Measurements from ENCODE around the gene ADGRE1. TPM values are rescaled to one million over a fixed set of nuclear protein-coding genes. Genes with fewer than 3 reads are reported as not detected.

Gene ADGRE1
- total and polyA plus RNA-seq, 3 experiments from 2014 or later: 0.36 to 0.59 (median 0.53) TPM

GRCh38 chr19:6935069-6935468 is 47.7 kb downstream of the ADGRE1 start:
- no peak overlapping the region for H3K4me3 ChIP-seq (ENCODE audit: low read length)
- peaks cover 4 to 12% (median 9%) of the 10 kb centered on the region in 5 donors for H3K9me3 Mint-ChIP-seq
- peaks cover 1% of the 10 kb centered on the region for H3K9me3 ChIP-seq (ENCODE audit: low read length)
- H3K27ac Mint-ChIP-seq: no peak overlapping the region
- POLR2A ChIA-PET: no interaction called here
- CTCF ChIA-PET: no interaction called here
- H3K36me3 Mint-ChIP-seq: peaks cover 0 to 15% (median 7%) of the 10 kb centered on the region in 3 donors
- H3K27ac ChIP-seq (ENCODE audit: low read depth, low read length): no peak overlapping the region
- no peak for DNase-seq
- H3K4me1 Mint-ChIP-seq: no peaks in the 10 kb centered on the region
- H3K4me1 ChIP-seq (ENCODE audit: insufficient read depth, low read length): no peaks in the 10 kb centered on the region
- H3K27me3 Mint-ChIP-seq: peaks cover 2 to 11% of the 10 kb centered on the region in 2 donors
- no peak overlapping the region for H3K4me3 Mint-ChIP-seq
- H3K27me3 ChIP-seq (ENCODE audit: insufficient read depth, low read length, poor library complexity, severe bottlenecking): no peaks in the 10 kb centered on the region
- no peaks in the 10 kb centered on the region for H3K36me3 ChIP-seq (ENCODE audit: insufficient read depth, low read length)

- peaks cover 4 to 9% (median 5%) of the 10 kb centered on the region in 5 donors for H3K9me3 Mint-ChIP-seq
- Histone ChIP-seq H3K36me3 (ENCODE audit: insufficient read depth, low read length) (no peaks in the 10 kb centered on the region), H3K4me1 (ENCODE audit: insufficient read depth, low read length) (no peaks in the 10 kb centered on the region), H3K27me3 (ENCODE audit: insufficient read depth, low read length, poor library complexity, severe bottlenecking) (no peaks in the 10 kb centered on the region), H3K4me3 (ENCODE audit: low read length) (no peak overlapping the region), H3K27ac (ENCODE audit: low read depth, low read length) (no peak overlapping the region), H3K9me3 (ENCODE audit: low read length) (no peaks in the 10 kb centered on the region)
- ChIA-PET POLR2A (no interaction called here), CTCF (no interaction called here)
- no peak for DNase-seq
- H3K4me1 Mint-ChIP-seq: no peaks in the 10 kb centered on the region
- H3K4me3 Mint-ChIP-seq: no peak overlapping the region
- H3K27me3 Mint-ChIP-seq: peaks cover 2 to 14% of the 10 kb centered on the region in 2 donors
- peaks cover 0 to 12% (median 9%) of the 10 kb centered on the region in 3 donors for H3K36me3 Mint-ChIP-seq
- no peak overlapping the region for H3K27ac Mint-ChIP-seq
Measured at GRCh38 chr19:6935618-6936017, 48.2 kb downstream of the ADGRE1 start.

GRCh38 chr19:6945733-6946132 is 58.4 kb downstream of the ADGRE1 start:
- H3K4me1 ChIP-seq (ENCODE audit: insufficient read depth, low read length): no peaks in the 10 kb centered on the region
- H3K4me3 ChIP-seq (ENCODE audit: low read length): no peak overlapping the region
- no peak overlapping the region for H3K27ac ChIP-seq (ENCODE audit: low read depth, low read length)
- Mint-ChIP-seq H3K9me3 (no peaks in the 10 kb centered on the region), H3K4me3 (peak overlapping the region in 1 of 7 donors; percentile 10), H3K27ac (no peak overlapping the region), H3K4me1 (peaks cover 4 to 12% (median 11%) of the 10 kb centered on the region in 3 donors), H3K36me3 (no peaks in the 10 kb centered on the region), H3K27me3 (peaks cover 10% of the 10 kb centered on the region in 2 donors)
- no peak for DNase-seq
- POLR2A ChIA-PET: no interaction called here
- CTCF ChIA-PET: no interaction called here
- H3K27me3 ChIP-seq (ENCODE audit: insufficient read depth, low read length, poor library complexity, severe bottlenecking): no peaks in the 10 kb centered on the region
- H3K9me3 ChIP-seq (ENCODE audit: low read length): no peaks in the 10 kb centered on the region
- H3K36me3 ChIP-seq (ENCODE audit: insufficient read depth, low read length): no peaks in the 10 kb centered on the region

GRCh38 chr19:6947745-6948144 is 60.4 kb downstream of the ADGRE1 start:
- Mint-ChIP-seq H3K4me1 (peaks cover 4 to 12% (median 11%) of the 10 kb centered on the region in 3 donors), H3K27me3 (peaks cover 12 to 16% of the 10 kb centered on the region in 2 donors), H3K27ac (peak overlapping the region in 1 of 8 donors; percentile 88), H3K9me3 (no peaks in the 10 kb centered on the region), H3K36me3 (no peaks in the 10 kb centered on the region), H3K4me3 (peak overlapping the region in 1 of 7 donors; percentile 32)
- Histone ChIP-seq H3K9me3 (ENCODE audit: low read length) (no peaks in the 10 kb centered on the region), H3K27ac (ENCODE audit: low read depth, low read length) (no peak overlapping the region), H3K36me3 (ENCODE audit: insufficient read depth, low read length) (no peaks in the 10 kb centered on the region), H3K4me1 (ENCODE audit: insufficient read depth, low read length) (no peaks in the 10 kb centered on the region), H3K27me3 (ENCODE audit: insufficient read depth, low read length, poor library complexity, severe bottlenecking) (no peaks in the 10 kb centered on the region), H3K4me3 (ENCODE audit: low read length) (no peak overlapping the region)
- ChIA-PET POLR2A (interaction anchor here (0.9 kb wide), 1 partner anchor 84 kb away, joined by 3 read pairs; no protein-coding TSS in a partner anchor), CTCF (interaction anchor here (1.3 kb wide), 1 partner anchor 16 kb away, joined by 6 read pairs; no protein-coding TSS in a partner anchor)
- DNase-seq: no peak

GRCh38 chr19:6948884-6949283 is 61.5 kb downstream of the ADGRE1 start:
- H3K9me3 Mint-ChIP-seq: no peaks in the 10 kb centered on the region
- Histone ChIP-seq H3K4me3 (ENCODE audit: low read length) (no peak overlapping the region), H3K27ac (ENCODE audit: low read depth, low read length) (no peak overlapping the region), H3K4me1 (ENCODE audit: insufficient read depth, low read length) (no peaks in the 10 kb centered on the region), H3K9me3 (ENCODE audit: low read length) (no peaks in the 10 kb centered on the region), H3K36me3 (ENCODE audit: insufficient read depth, low read length) (no peaks in the 10 kb centered on the region), H3K27me3 (ENCODE audit: insufficient read depth, low read length, poor library complexity, severe bottlenecking) (no peaks in the 10 kb centered on the region)
- H3K27me3 Mint-ChIP-seq: peaks cover 12 to 20% of the 10 kb centered on the region in 2 donors
- CTCF ChIA-PET: no interaction called here
- H3K4me1 Mint-ChIP-seq: peaks cover 4 to 12% (median 11%) of the 10 kb centered on the region in 3 donors
- no peaks in the 10 kb centered on the region for H3K36me3 Mint-ChIP-seq
- H3K4me3 Mint-ChIP-seq: no peak overlapping the region
- DNase-seq: no peak
- no peak overlapping the region for H3K27ac Mint-ChIP-seq
- POLR2A ChIA-PET: no interaction called here

- POLR2A ChIA-PET: no interaction called here
- peaks cover 0 to 4% (median 0%) of the 10 kb centered on the region in 3 donors for H3K36me3 Mint-ChIP-seq
- H3K4me1 ChIP-seq (ENCODE audit: insufficient read depth, low read length): no peaks in the 10 kb centered on the region
- H3K4me1 Mint-ChIP-seq: peaks cover 0 to 3% (median 1%) of the 10 kb centered on the region in 3 donors
- H3K9me3 ChIP-seq (ENCODE audit: low read length): no peaks in the 10 kb centered on the region
- H3K4me3 ChIP-seq (ENCODE audit: low read length): no peak overlapping the region
- CTCF ChIA-PET: interaction anchor here (1.6 kb wide), 1 partner anchor 10 kb away, joined by 3 read pairs; no protein-coding TSS in a partner anchor
- peaks cover 19 to 24% of the 10 kb centered on the region in 2 donors for H3K27me3 Mint-ChIP-seq
- H3K36me3 ChIP-seq (ENCODE audit: insufficient read depth, low read length): no peaks in the 10 kb centered on the region
- no peaks in the 10 kb centered on the region for H3K9me3 Mint-ChIP-seq
- no peak for DNase-seq
- H3K4me3 Mint-ChIP-seq: no peak overlapping the region
- H3K27ac ChIP-seq (ENCODE audit: low read depth, low read length): no peak overlapping the region
- H3K27me3 ChIP-seq (ENCODE audit: insufficient read depth, low read length, poor library complexity, severe bottlenecking): no peaks in the 10 kb centered on the region
- peak overlapping the region in 1 of 8 donors; percentile 3 for H3K27ac Mint-ChIP-seq
Measured at GRCh38 chr19:6952956-6953355, 65.6 kb downstream of the ADGRE1 start.

- CTCF ChIA-PET: no interaction called here
Measured at GRCh38 chr19:6955082-6955481, 67.7 kb downstream of the ADGRE1 start.

GRCh38 chr19:6956573-6956972 is 69.2 kb downstream of the ADGRE1 start:
- no peak overlapping the region for H3K27ac Mint-ChIP-seq
- no peaks in the 10 kb centered on the region for H3K36me3 ChIP-seq (ENCODE audit: insufficient read depth, low read length)
- H3K9me3 Mint-ChIP-seq: no peaks in the 10 kb centered on the region
- ChIA-PET POLR2A (no interaction called here), CTCF (no interaction called here)
- H3K4me3 Mint-ChIP-seq: no peak overlapping the region
- no peaks in the 10 kb centered on the region for H3K9me3 ChIP-seq (ENCODE audit: low read length)
- H3K4me1 ChIP-seq (ENCODE audit: insufficient read depth, low read length): no peaks in the 10 kb centered on the region
- no peak overlapping the region for H3K27ac ChIP-seq (ENCODE audit: low read depth, low read length)
- no peaks in the 10 kb centered on the region for H3K4me1 Mint-ChIP-seq
- peaks cover 11 to 12% of the 10 kb centered on the region in 2 donors for H3K27me3 Mint-ChIP-seq
- no peak for DNase-seq
- H3K4me3 ChIP-seq (ENCODE audit: low read length): no peak overlapping the region
- peaks cover 0 to 4% (median 0%) of the 10 kb centered on the region in 3 donors for H3K36me3 Mint-ChIP-seq
- no peaks in the 10 kb centered on the region for H3K27me3 ChIP-seq (ENCODE audit: insufficient read depth, low read length, poor library complexity, severe bottlenecking)

More at GRCh38 chr19:6955082-6955481, 67.7 kb downstream of the ADGRE1 start:
- H3K9me3 Mint-ChIP-seq: no peaks in the 10 kb centered on the region
- peaks cover 17 to 22% of the 10 kb centered on the region in 2 donors for H3K27me3 Mint-ChIP-seq
- H3K27ac Mint-ChIP-seq: no peak overlapping the region
- H3K27ac ChIP-seq (ENCODE audit: low read depth, low read length): no peak overlapping the region
- H3K4me1 Mint-ChIP-seq: no peaks in the 10 kb centered on the region
- H3K4me1 ChIP-seq (ENCODE audit: insufficient read depth, low read length): no peaks in the 10 kb centered on the region
- H3K4me3 ChIP-seq (ENCODE audit: low read length): no peak overlapping the region
- peaks cover 0 to 4% (median 0%) of the 10 kb centered on the region in 3 donors for H3K36me3 Mint-ChIP-seq
- no peak for DNase-seq
- H3K9me3 ChIP-seq (ENCODE audit: low read length): no peaks in the 10 kb centered on the region
- no peaks in the 10 kb centered on the region for H3K27me3 ChIP-seq (ENCODE audit: insufficient read depth, low read length, poor library complexity, severe bottlenecking)
- POLR2A ChIA-PET: no interaction called here
- H3K36me3 ChIP-seq (ENCODE audit: insufficient read depth, low read length): no peaks in the 10 kb centered on the region
- no peak overlapping the region for H3K4me3 Mint-ChIP-seq
